HG02571 (cell line): ENCODE results near the gene FIGNL2.

Experiments
- ATAC-seq: cut with Tn5 transposase; IDR thresholded peaks from one replicate; pipeline ENCODE4 v1.9.1; 2021; ENCODE audit warnings: mild to moderate bottlenecking, moderate library complexity; ENCODE audit not compliant: unreplicated experiment

Gene FIGNL2

DNA sequence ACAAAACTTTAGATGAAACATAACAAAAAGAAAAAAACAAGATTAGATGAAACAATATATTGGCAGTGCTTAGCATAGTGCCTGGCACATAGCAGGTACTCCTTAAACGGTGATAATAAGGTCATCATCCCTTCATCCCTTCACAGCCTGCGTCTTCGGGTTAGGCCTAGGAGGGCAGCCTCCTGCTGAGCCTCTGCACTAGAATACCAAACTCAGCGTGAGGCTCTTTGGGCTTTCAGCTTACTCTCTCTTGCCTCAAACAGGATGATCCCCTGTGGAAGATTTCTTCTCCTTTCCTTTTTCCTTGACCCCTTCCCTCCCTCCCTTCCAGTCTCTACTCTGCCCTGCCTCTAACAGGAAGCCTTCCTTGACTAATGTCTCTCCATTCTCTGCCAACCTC is 14.4 kb upstream of the FIGNL2 start:
- ATAC-seq, result no peak

DNA sequence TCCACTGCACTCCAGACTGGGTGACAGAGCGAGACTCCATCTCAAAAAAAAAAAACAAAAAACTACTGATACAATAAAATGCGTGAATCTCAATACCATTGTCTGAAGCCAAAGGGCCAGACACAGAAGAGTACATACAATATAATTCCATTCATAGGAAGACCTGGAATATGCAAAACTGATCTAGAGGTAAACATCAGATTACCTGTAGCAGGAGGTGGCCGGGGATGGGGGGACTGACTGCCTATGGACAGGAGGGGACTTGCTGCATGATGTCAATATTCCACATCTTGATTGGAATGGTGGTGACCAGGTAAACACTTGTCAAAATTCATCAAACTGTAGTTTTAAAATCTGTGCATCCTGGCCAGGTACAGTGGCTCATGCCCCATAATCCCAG is 12.5 kb upstream of the FIGNL2 start:
- no peak for ATAC-seq

DNA sequence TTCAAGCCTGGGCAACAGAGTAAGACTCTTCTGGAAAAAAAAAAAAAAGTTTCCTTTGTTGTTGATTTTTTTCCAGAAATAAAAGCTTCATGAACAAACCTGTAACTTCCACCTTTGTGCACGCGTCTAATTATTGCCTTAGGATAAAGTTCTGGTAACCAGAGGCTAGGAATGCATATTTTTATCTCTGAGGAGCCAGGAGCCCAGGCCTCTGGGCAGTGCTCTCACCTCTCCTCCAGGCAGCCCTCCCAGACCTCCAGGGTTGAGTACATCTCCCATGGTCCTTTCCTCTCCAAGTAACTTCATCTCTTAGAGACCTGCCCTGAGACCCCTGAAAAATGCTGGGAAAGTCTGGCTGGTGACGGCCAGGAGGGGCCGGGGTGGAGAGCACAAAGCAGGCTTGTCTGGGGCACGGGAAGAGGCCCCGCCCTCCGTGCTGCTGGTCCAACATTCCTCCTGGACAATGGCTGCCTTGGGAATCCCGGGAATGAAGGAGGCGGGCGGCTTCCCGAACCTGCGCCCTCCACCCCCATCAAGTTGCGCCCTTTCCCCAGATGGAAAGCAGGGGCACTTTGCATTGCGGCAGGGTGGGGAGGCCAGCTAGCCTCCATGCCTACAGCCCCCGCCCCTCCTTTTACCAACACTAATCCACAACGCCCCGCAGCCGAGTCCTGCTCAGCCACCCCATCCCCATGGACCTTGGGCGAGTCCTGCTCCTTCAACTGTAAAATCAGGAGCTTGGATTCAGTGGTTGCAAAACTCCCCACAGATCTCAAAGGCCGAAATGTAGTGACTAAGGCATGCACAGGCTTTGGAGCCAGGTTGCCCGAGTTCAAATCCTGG is 7.3 kb upstream of the FIGNL2 start:
- ATAC-seq, result no peak

DNA sequence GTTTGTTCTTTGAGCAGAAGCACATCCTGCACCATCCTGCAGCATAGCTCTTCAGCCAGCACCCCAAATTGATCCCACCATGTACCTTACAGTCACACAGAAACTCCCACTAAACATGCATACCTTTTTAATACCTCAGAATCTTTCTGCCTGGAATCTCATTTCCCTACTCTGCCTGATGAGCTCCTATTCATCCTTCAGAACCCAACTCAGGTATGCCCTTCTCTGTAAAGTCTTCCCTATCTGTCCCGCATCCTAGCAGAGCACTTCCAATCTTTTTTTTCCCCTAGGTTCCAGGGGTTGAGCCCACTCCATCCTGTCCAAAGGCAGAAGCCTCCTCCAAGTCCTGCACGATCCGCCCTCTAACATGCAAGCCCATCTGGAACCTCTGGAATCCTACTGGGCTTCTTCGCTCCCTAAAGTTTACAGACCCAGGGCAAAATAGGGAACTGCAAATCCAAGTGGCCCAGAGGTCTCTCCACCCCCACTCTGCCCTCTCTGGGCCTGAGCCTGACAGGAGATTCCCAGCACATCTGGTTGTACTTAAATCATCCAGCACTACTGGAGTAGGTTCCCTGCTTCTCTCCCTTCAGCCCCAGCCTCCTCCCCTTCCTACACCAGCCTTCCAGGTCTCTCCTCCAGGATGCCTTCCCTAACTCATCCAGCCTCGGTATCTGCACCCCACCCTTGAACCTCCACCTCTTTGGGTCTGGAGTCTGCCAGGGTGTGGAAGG is 4.1 kb upstream of the FIGNL2 start:
- ATAC-seq, result no peak

DNA sequence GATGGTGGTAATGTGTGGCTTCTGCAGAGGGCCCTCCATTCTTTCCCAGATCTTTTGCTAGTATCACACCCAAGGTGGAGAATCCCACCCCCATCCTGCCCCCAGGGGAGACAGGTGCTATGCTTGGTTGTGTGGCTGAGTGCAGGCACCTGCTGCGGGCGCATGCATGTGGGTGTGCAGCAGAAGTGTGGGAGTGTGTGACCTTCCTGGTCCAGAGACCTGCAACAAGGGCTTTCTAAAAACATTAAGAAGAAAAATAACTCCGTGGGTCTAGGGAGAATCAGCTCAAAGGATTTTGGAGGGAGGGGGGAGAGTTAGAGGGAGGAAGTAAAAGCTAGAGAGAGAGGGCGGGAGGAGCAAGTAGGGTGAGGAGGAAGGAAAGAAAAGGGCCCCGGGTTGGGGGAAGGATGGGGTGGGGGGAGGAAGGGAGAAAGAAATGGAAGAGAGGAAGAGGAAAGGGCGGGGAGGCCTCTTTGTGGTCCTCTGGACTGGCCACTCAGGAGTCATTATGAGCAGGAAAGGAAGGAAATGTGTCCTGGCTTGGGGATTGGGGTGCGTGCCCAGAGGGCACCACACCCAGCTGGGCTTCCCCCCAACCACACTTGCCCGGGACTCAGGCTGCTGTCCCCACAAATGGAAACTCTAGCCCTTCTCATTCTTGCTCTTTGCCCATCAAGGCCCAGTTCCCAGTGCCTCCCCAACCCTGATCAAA is 3.1 kb upstream of the FIGNL2 start:
- ATAC-seq, result no peak

DNA sequence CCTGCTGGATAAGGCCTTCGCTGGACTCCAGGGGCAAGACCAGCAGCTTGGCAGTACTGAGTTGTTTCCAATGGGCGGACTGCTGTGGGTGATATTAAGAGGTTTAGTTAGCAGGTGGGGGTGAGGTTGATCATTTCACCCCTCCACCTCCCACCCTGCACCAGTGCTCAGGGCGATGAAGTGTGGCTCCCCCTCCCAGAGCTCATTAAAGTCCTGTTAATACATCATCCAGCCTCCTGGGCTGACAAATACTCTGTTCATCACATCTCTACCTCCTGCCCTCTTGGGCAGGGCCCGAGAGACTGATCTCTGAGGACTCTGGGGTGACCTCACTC is 2.4 kb upstream of the FIGNL2 start:
- no peak for ATAC-seq

DNA sequence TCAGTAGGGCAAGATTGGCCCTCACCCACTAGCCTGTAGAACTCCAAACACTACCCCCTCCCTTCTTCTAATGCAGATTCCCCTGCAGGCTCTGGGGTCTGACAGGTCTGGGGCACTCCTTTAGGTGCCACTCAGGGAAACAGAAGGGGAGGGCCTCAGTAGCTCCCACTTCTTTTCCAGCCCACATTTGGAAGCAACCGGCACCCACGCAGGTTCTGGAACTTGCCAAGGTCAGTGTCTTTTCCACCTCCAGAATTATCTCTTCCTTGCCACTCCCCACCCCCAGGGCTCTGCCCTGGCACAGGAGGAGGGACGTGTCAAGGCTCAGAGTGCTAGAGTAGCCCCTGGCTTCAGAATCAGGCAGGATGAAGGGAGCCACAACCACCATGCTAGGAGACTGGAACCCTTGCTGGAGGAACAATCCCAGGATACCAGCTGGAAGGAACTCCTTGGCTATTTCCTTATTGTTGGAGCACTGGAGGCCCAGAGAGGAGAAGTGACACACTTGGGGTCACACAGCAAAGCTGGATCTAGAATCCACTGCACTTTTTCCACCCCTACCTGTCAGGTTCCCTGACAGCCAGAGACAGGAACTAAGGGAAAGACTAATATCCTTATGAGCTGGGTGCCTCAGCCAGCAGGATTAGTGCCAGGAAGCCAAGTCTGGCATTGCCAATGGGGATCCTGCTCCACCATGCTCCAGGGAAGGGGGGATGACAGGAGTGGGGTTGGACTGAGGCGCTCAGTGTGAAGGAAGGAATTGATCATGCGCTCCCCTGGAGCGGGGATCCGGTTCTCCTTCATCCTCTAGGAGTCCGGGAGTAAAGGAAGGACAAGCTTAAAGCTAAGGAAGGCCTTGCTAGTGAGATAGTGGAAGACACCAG is 1.8 kb upstream of the FIGNL2 start:
- ATAC-seq, result no peak

DNA sequence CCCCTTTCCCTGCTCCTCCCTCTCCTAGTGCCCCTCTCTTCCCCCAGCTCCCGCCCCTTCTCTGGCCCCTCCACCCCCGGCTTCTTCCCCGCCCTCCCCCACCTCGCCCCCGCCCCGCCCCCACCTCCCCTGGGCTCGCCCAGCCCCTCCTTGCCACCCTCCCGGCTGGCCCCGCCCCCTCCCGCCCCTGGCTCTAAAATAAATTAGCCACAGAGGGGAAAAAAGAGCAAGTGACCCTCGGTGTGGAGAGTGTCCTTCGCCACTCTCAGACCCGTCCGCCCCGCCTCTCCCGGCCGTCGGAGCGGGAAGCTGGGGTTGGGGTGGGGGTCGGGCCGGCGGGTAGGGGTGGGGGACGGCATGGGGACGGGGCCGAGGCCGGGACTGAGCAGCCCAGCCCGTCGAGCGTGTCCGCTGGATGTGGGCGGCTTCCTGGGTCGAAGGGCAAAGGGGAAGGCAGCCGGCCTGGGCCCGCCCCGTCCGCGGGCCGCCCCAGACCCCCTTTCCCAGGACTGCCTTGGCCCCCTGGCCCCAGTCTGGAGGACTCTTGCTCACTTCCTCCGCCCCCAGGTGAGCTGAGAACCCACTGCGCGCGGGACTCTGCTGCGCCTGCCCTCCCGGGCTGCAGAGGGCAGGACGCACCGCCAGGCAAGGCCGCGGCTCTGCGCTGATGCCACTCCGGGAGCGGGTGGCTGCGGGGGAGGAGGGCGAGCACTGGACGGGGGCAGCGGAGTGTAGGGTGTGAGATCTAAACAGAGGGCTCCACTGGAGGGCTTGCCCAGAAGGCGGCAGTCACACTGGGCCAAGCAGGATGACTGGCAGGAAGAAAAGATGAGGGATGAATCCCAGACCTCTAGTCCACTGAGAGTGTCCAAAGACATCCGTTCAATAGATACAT is 570 bp upstream of the FIGNL2 start:
- ATAC-seq, result no peak

DNA sequence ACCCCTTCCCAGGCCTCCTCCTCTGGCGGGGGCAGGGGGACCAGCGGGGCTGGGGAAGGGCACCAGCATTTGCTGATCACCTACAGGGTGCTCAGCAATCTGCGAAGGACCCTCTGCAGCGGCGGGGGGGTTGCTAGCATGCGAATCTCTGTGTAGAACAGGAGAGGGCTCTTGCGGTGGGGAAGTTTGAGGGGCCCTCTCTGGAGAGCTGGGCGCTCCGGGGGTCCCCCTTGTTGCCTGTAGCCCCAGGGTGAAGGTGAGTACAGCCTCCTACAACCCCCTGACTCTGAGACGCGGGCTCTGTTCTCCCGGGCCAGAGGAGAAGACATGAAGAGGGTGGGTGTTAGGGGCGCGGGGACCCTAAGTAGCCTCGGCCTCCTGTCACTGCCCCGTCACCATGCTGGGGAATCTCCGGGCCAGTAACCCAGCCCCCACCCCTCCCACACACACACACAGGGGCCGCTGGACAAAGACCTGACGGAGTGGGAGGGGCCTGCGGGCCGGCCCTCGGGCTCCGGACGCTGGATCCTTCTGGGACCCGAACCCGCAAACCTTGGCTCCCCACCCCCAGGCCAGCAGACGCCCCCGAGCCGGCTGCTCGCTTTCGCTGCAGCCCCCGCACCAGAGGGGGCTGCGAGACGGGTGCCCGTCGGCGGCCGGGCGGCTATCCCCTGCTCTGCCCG is 734 bp downstream of the FIGNL2 start:
- ATAC-seq, result no peak

DNA sequence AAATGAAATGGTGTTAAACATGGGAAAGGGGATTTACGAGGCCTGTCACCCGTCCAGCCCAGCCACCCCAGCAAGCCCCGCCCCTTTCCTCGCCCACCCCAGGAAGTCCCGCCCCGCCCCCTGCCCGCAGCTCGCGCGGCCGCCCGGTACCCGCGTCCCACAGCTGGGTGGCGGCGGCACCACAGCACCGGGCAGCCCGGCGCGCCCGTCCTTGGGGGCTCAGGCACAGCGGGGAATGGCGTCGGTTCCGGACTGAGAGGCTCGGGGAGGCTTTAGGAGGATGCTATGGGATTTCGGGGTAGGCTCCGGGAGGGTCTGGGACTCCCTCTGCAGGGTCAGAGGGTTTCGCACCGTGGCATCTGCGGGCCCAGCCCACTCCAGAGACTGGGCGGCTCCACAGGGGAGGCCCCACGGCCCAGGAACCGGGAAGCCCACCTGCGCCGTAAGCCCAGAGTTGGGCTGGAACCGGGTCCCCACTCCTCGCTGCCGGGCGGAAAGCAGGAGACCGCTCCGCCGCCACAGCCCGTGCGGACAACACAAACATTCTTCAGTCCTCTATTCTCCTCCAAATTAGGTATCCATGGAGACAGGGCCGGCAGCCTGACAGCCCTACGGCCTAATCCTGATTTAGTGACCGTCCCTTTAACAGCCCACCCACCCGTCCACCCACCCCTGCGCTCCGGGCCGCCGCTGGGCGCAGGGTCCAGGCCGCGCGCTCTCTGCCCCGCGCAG is 1.4 kb downstream of the FIGNL2 start:
- ATAC-seq, result no peak

DNA sequence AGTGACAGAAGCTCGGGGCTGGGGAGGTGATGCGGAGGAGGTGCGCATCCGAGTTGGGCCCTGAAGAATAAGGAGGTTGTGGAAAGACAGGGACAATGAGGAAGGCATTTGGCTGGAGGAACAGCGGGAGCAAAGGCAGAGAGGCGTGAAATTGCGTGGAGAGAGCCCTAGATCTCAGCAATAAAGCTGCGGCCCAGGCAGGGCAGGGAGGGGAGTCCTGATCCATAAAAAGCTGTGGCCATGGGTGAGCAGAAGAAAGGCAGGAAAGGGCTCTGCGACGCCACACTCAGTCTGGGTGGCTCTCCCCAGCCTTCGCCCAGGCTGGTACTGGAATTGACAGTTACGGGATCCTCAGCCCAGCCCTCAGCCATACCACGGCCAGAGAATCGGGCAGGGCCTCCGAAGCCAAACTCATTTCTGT is 2.2 kb downstream of the FIGNL2 start:
- no peak for ATAC-seq

DNA sequence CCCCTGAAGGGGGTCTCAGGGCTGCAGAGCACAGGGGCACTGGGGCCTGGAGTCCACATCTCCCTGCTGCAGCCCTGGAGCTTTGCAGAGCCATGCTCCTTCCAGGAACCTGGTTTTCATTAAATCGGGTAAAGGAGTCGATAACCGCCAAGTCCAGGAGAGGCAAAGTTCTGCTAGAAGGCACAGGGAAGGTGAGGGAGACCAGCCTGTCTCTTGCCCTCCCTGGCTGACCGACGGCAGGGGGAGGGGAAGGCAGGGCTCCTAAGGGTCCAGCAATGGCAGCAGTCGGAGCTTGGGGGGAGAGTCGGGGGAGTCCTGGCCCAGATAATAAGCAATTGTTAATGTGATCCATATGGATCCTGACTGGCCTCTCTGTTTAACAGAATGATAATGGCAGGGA is 3.0 kb downstream of the FIGNL2 start:
- ATAC-seq, result no peak

DNA sequence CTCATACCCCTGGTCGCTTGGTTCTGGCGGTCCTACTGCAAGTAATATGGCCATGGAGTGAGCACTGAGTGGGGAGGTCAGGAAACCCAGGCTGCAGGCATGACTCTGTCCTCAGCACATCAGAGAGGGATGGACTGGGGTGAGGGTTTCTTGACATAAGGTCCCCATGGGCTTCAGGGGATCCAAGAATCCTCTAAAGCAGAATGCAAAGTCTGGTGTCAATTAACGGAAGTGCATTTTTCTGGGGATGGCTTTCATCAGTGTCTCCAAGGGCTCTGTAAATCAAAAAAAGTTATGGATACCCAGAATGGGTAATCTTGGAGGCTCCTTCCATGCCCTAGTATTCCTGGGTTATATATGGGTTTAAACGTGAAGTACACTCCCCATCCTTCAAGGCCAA is 3.7 kb downstream of the FIGNL2 start:
- no peak for ATAC-seq

DNA sequence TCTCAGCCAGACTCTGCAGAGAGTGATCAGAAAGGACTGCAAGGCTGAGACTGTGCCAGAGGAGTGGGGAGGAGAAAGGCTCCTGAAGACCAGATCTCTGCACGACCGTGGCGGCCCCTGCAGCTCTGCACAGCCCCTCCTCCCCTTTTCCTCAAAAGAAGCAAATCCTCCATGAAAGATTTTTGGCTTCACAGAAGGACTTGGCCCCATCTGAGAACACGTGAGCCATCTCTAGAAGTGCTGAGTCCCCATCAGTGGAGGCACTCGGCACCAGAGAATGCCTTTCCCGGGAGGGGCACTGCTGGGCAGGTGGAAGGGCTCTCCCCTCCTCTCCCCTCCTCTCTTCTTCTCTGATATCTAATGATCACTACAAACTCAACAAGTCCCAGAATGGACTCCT is 6.8 kb downstream of the FIGNL2 start:
- ATAC-seq, result no peak

DNA sequence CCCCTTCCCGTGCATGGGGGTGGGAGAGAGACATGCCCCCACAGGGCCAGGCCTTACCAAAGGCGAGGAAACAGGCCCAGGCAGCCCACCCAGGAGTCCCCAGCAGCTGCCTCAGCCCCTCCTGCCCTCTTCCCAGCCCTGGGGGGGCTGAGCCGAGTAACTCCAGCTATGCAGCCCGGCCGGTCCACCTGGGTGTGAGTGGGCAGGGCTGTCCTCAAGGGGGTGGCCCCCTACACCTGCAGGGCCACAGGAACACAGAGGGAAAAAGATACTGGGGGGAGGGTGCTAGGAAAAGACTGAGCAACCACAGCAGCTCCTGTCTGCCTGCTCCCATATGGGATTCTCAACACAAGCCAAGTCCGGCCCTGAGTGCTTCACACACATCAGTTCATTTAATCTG is 7.6 kb downstream of the FIGNL2 start:
- ATAC-seq, result no peak

DNA sequence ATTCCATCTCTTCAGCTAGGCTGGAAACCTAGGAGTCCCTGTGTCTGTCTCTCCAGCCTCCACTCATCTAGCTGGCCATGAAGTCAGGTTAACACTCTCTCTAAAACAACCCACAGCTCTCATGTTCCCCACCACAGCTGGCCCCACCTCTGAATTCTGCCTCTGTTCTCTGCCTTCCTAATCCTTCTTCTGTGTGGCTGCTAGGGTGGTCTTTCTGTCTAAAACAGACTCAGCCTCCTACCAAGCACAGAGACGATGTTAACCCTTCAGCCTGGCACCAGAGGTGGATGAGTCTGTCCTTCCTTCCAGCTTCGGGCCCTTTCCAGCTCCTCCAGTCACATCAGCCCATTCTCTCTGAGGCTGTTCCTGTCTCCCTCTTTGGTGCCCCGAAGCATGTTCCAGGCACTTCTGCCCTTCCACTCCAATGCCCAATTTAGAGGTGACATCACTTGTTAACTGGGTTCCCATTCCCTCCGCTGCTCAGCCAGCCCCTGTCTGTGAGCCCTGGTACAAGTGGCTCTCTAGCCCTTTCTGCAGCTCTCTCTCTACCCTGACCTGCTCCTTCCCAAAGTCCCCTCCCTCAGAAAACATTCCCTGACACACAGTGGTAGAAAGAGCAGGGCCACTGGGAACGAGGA is 9.1 kb downstream of the FIGNL2 start:
- ATAC-seq, result no peak

DNA sequence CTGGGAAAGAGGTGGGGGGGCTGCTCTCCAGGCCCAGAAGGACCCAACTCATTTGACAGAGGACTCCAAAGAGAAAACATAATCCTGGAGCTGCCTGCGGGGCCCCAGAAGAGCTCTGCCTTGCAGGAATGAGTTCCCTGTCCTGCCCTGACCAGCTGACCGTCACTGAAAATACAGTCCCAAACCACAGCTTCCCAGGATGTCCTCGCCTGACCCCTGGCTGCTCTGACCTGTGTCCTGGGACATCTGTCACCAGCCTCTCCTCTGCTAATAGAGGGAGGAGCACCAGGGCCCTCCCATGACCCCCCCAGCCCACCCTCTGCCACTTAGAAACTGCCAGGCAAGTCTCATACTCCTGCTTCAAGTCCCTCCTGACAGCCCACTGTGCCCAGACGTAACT is 9.8 kb downstream of the FIGNL2 start:
- ATAC-seq, result no peak

DNA sequence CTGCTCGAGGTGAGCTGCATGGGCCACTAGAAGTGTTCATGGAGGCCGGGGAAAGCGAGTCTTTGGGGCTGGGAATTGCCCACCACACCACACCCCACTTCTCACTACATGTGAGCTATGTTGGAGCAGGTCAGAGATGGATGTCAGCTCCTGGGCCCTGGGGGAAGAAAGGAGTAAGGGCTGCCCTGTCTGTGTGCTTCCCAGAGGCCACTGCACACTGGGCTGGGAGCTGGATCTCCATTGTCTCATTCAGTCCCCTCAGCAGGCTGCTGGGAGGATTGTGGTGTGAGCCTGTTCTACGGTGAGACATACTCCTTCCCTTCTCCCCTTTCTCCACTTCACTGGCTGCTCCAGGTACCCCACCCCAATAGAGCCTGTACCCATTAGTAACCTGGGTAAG is 10.5 kb downstream of the FIGNL2 start:
- ATAC-seq, result no peak
